ENCODE measurements around the gene ARL2.
"Not testable (repeated sequence)": the region's sequence is repeated elsewhere in the genome, so short reads cannot be mapped to it uniquely, and the experiment has no call there.

Gene ARL2

DNA sequence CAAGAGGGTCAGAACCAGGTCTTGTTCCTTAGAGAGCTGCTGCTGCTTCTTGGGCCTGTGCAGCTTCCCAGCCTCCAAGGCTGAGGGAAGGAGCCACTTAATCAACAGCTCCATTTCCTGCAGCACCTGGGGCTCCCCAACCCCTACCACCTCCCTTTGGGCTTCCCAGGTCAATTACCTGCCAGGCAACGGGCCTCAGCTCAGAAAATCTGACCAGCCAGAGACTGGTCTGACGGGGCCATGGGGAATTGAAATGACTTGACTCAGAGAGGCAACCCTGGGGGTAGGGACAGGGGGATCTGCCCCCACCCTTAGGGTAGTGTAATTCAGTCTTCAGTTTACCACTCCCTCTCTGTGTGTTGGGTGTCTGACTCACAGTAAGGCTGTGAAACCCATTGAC lies 37.3 kb upstream of the ARL2 start:
- TF ChIP-seq, protein P1, sequence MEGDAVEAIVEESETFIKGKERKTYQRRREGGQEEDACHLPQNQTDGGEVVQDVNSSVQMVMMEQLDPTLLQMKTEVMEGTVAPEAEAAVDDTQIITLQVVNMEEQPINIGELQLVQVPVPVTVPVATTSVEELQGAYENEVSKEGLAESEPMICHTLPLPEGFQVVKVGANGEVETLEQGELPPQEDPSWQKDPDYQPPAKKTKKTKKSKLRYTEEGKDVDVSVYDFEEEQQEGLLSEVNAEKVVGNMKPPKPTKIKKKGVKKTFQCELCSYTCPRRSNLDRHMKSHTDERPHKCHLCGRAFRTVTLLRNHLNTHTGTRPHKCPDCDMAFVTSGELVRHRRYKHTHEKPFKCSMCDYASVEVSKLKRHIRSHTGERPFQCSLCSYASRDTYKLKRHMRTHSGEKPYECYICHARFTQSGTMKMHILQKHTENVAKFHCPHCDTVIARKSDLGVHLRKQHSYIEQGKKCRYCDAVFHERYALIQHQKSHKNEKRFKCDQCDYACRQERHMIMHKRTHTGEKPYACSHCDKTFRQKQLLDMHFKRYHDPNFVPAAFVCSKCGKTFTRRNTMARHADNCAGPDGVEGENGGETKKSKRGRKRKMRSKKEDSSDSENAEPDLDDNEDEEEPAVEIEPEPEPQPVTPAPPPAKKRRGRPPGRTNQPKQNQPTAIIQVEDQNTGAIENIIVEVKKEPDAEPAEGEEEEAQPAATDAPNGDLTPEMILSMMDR (IDR thresholded peaks at IDR 0.05; ENCODE audit: low read depth, low read length, missing control alignments): no peak
- H3K4me3 ChIP-seq (replicated peaks; ENCODE audit: low read depth, low read length): no peak overlapping the region
- no peak for DNase-seq (ENCODE audit: extremely low read depth, low read depth)

DNA sequence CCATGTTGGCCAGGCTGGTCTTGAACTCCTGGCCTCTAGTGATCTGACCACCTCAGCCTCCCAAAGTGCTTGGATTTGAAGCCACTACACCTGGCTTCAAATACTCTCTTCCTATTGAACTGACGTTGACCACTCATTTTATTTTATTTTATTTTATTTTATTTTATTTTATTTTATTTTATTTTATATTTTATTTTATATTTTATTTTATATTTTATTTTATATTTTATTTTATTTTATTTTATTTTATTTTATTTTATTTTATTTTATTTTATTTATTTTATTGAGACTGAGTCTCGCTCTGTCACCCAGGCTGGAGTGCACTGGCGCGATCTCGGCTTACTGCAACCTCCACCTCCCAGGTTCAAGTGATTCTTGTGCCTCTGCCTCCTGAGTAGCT lies 30.6 kb upstream of the ARL2 start:
- H3K4me3 ChIP-seq (replicated peaks; ENCODE audit: low read depth, low read length); DNase-seq (ENCODE audit: extremely low read depth, low read depth): not testable (repeated sequence)

DNA sequence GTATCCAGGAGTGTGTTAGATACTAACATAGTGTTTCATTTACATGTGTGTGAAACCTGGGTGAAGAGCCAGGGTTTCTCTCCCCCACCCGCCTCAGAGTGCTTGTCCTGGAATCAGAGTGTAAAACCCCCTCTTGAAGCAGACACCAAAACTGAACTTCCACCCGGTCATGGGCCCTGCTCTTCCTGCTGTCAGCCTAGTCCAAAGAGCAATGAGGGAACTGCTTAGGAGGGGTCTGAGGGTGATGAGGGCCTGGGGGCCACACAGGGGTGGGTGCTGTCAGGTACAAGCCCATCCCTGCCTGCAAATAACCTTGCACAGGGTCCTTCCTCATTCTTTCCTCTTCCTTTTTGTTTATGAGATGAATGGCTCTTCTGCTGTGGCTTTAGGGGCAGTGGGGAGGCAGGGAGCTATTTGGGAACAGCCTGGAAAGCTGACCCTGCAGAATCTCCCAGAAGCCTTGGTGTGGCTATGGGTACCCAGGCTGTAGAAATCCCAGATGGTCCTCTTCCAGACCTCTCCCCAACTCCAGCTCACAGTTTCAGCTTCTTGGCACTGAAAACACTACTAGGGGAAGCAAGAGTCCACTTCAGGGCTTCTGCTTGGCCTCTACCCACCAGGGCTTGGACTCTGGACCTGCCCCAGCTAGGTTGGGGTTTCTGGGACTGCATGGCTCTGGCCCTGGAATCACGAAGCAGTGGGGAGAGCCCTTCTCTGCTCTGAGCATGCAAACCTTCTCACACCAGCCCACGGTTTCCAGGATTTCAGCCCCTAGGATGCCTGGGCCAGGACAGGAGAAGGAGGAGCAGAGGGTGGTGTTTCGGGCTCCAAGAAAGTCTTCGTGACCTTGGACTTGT lies 25.7 kb upstream of the ARL2 start:
- TF ChIP-seq, protein P1 (IDR thresholded peaks at IDR 0.05; ENCODE audit: low read depth, low read length, missing control alignments): no peak
- no peak for DNase-seq (ENCODE audit: extremely low read depth, low read depth)
- no peak overlapping the region for H3K4me3 ChIP-seq (replicated peaks; ENCODE audit: low read depth, low read length)

DNA sequence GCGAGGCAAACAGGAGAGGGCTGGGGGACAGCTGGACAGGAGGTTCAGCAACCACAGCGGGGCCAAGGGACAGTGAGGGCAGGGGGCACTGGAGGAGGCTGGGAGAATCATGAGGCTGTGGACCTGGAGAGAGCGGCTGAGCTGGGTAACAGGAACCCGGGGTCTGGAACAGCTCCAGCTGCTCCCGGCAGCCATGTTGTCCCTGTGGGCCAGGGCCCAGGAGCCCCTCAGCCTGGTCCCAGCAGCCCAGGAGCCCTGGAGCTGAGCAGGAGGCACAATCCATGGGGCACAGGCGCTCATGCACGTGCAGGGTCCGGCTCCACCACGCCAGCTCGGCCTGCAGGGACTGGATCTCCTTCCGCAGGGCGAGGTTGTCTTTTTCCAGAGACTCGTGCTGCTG lies 24.5 kb upstream of the ARL2 start:
- TF ChIP-seq, protein P1 (IDR thresholded peaks at IDR 0.05; ENCODE audit: low read depth, low read length, missing control alignments): no peak
- DNase-seq (ENCODE audit: extremely low read depth, low read depth): no peak
- no peak overlapping the region for H3K4me3 ChIP-seq (replicated peaks; ENCODE audit: low read depth, low read length)

DNA sequence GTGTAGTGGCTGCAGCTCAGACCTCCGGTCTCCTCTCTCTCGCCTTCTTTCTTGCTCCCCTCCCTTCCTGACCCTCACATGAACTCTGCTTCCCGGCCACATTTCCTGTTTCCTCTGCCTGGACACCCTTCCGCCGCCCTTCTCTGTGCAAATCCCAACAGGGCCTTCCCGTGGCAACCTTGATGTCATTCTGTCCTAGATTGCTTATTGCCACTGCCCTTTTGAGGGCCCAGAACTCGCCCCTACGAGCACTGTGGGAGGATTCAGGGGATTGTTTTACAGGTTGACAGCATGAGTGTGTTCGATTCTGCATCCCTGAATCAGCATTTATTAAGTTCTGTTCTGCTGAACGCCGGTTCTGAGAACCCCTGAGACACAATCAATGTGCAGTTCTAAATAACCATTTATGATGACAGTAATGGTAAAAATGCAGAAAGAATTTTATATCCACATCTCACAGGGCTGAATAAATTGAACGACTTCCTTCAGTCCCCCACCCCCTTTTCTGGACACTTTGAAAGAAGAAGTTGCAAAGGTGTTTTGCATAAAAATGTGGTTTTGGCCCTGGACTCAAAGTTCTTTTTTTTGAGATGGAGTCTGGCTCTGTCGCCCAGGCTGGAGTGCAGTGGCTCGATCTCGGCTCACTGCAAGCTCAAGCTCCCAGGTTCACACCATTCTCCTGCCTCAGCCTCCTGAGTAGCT lies 23.6 kb upstream of the ARL2 start:
- no peak overlapping the region for H3K4me3 ChIP-seq (replicated peaks; ENCODE audit: low read depth, low read length)
- no peak for DNase-seq (ENCODE audit: extremely low read depth, low read depth)
- TF ChIP-seq, protein P1 (IDR thresholded peaks at IDR 0.05; ENCODE audit: low read depth, low read length, missing control alignments): no peak

DNA sequence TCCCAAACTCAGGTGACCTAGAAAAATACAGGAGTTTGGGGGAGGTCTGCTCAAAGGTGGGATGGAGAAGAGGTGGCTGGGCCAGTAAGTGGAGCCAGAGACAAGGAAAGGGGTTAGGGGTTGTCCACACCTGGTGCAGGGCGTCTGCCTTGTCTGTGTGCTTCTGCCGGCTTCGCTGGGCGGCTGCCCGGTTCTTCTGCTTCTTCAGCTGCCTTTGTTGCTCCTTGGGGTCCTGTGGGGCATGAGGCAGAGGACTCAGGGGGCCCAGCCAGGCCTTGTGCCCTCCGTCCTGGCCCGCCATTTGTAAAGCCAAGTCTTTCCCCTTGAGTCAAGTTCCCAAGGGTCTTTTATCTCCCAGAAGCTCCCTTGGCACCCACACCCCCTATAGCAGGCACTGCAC lies 19.6 kb upstream of the ARL2 start:
- TF ChIP-seq, protein P1 (IDR thresholded peaks at IDR 0.05; ENCODE audit: low read depth, low read length, missing control alignments): no peak
- DNase-seq (ENCODE audit: extremely low read depth, low read depth): no peak
- no peak overlapping the region for H3K4me3 ChIP-seq (replicated peaks; ENCODE audit: low read depth, low read length)

DNA sequence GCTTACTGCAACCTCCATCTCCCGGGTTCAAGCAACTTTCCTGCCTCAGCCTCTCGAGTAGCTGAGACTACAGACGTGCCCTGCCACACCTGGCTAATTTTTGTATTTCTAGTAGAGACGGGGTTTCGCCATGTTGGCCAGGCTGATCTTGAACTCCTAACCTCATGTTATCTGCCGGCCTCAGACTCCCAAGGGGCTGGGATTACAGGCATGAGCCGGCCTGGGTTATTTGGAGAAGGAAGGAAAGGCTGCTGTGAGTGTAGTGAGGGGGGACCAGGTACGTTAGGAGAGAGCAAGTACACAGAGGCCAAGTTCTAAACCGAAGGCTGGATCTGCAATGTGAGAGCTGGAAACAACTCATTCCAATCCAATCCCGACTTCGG lies 17.6 kb upstream of the ARL2 start:
- no peak for DNase-seq (ENCODE audit: extremely low read depth, low read depth)
- H3K4me3 ChIP-seq (replicated peaks; ENCODE audit: low read depth, low read length): peak overlapping the region; percentile 39
- TF ChIP-seq, protein P1 (IDR thresholded peaks at IDR 0.05; ENCODE audit: low read depth, low read length, missing control alignments): no peak

Data from HFF-Myc (cell line).